ENCODE data around the gene IRF2BPL. TPM values are rescaled to one million over a fixed set of nuclear protein-coding genes. Genes with fewer than 3 reads are reported as not detected.

The IRF2BPL gene
- total RNA-seq, 1 experiment from 2014 or later = 113 TPM

- no peak overlapping the region for H3K4me2 ChIP-seq (ENCODE audit: low read length)
- DNase-seq (no peak), ATAC-seq (no peak)
- no peaks in the 10 kb centered on the region for H3F3A ChIP-seq (ENCODE audit: low read length, unreplicated experiment)
- TF ChIP-seq EZH2phosphoT487 (IDR thresholded peaks at IDR 0.05; ENCODE audit: borderline replicate concordance, low read length) = no peak
- TF ChIP-seq CTCF (conservative IDR thresholded peaks at IDR 0.05; ENCODE audit: low read depth, low read length) = no peak
- no peak for TF ChIP-seq EZH2 (IDR thresholded peaks at IDR 0.05; ENCODE audit: low read length, unreplicated experiment)
- H3K36me3 ChIP-seq (ENCODE audit: low read depth, low read length) = no peaks in the 10 kb centered on the region
- H3K9me2 ChIP-seq (replicated peaks; ENCODE audit: low read length) = no peaks in the 10 kb centered on the region
- peaks cover 21% of the 10 kb centered on the region for H3K4me1 ChIP-seq (ENCODE audit: insufficient read depth, low read length)
- H3K79me2 ChIP-seq (ENCODE audit: low read length) = no peaks in the 10 kb centered on the region
- no peak overlapping the region for H3K27ac ChIP-seq (ENCODE audit: low read length)
- intact Hi-C loops (cut with micrococcal nuclease) = no loop called here
- H4K20me1 ChIP-seq (ENCODE audit: low read length) = no peaks in the 10 kb centered on the region
- no peaks in the 10 kb centered on the region for H3K27me3 ChIP-seq (ENCODE audit: low read length)
- no peak overlapping the region for H2AFZ ChIP-seq (ENCODE audit: low read length)
- H3K9me3 ChIP-seq (ENCODE audit: low read length) = no peaks in the 10 kb centered on the region
- POLR2A ChIA-PET (ENCODE audit: unreplicated experiment) = no interaction called here
- CTCF ChIA-PET = no interaction called here
- BruUV-seq (replicated peaks) = no TSS peak
- H3K9ac ChIP-seq (ENCODE audit: low read length) = no peak overlapping the region
- no peak overlapping the region for H3K4me3 ChIP-seq (ENCODE audit: low read length)
These were observed 37.5 kb upstream of the IRF2BPL start for GRCh38 chr14:77065851-77066577.

DNA sequence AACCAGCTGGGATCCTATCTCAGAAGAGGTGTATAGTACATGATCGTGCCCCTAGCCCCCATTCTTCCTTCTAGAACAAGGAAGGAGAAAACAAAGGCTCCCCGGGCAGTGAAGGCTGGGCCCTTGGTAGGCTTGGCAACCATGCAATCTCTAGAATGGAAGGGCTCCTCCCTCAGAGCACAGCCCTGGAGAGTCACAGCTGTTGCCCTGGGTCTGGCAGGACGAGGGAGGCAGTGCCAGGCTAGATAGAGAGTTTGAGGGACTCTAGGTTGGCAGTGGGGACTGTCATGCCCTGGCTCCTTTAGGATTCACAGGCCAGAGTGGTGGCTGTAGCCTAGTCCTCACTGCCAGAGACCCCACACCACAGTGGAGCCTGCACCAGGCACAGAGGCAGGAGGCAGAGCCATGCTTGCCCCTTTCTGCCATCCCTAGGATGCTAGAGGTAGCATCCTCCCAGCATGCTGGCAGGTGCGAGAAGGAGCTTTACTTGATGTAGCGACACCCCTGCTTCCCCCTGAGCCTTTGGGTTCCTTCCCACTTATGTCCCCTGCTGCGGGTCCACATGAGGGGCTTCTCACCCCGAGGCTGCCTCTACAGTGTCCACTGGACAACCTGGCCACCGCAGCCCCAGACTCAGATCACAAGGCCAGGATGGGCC lies 36.1 kb upstream of the IRF2BPL start:
- intact Hi-C loops (cut with micrococcal nuclease) = no loop called here
- ChIA-PET POLR2A (ENCODE audit: unreplicated experiment) (interaction anchor here (0.9 kb wide), 1 partner anchor 37 kb away, joined by 5 read pairs; no protein-coding TSS in a partner anchor), CTCF (no interaction called here)
- no peak overlapping the region for H3K9ac ChIP-seq (ENCODE audit: low read length)
- H3K4me1 ChIP-seq (ENCODE audit: insufficient read depth, low read length) = peaks cover 17% of the 10 kb centered on the region
- no peak overlapping the region for H2AFZ ChIP-seq (ENCODE audit: low read length)
- no peaks in the 10 kb centered on the region for H3K9me3 ChIP-seq (ENCODE audit: low read length)
- no peak overlapping the region for H3K4me2 ChIP-seq (ENCODE audit: low read length)
- DNase-seq (no peak), ATAC-seq (no peak)
- H3K27me3 ChIP-seq (ENCODE audit: low read length) = no peaks in the 10 kb centered on the region
- H3K9me2 ChIP-seq (replicated peaks; ENCODE audit: low read length) = no peaks in the 10 kb centered on the region
- H3F3A ChIP-seq (ENCODE audit: low read length, unreplicated experiment) = no peaks in the 10 kb centered on the region
- H3K4me3 ChIP-seq (ENCODE audit: low read length) = no peak overlapping the region
- H3K36me3 ChIP-seq (ENCODE audit: low read depth, low read length) = no peaks in the 10 kb centered on the region
- no TSS peak for BruUV-seq (replicated peaks)
- no peaks in the 10 kb centered on the region for H4K20me1 ChIP-seq (ENCODE audit: low read length)
- no peaks in the 10 kb centered on the region for H3K79me2 ChIP-seq (ENCODE audit: low read length)
- no peak overlapping the region for H3K27ac ChIP-seq (ENCODE audit: low read length)
- TF ChIP-seq EZH2phosphoT487 (IDR thresholded peaks at IDR 0.05; ENCODE audit: borderline replicate concordance, low read length) (no peak), CTCF (conservative IDR thresholded peaks at IDR 0.05; ENCODE audit: low read depth, low read length) (no peak), EZH2 (IDR thresholded peaks at IDR 0.05; ENCODE audit: low read length, unreplicated experiment) (no peak)

Data from PC-3 (cell line).